Activated CD8-positive, alpha-beta memory T cell treated with anti-CD3 and anti-CD28 coated beads, Interleukin-2, amount 50 U/mL, for 24 hours (primary cell): ENCODE results near the gene OR7G3.

Experiments
- DNase-seq: peaks from one replicate; pipeline ENCODE4 v3.0.0-alpha.2; 2020; ENCODE audit errors: extremely low read depth

The OR7G3 gene

DNA sequence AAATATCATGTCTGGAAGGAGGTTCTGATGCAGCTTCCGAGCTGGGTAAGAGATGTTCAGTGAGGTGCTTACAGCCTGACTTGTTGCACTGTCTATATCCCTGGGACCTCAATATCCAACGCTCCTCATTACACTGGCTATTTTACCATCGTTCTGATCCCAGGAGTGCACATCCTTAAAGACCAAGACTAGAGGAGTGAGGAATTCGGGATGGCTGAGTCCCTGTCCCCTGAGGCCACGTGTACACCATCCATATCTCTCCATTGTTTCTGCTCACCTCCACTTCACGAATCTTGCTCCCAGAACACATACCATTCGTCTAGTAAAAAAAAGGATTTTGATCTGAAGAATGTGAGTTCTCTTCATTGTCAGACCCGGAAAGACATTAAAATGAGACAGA, 19.4 kb downstream of the OR7G3 start, which contains the start of gene OR7G2:
Gene OR7G2 (minus strand): TSS at position 101 of the 400 bp plus-strand sequence. CDS start 4,232 bp downstream, outside the sequence.
- no peak for DNase-seq

DNA sequence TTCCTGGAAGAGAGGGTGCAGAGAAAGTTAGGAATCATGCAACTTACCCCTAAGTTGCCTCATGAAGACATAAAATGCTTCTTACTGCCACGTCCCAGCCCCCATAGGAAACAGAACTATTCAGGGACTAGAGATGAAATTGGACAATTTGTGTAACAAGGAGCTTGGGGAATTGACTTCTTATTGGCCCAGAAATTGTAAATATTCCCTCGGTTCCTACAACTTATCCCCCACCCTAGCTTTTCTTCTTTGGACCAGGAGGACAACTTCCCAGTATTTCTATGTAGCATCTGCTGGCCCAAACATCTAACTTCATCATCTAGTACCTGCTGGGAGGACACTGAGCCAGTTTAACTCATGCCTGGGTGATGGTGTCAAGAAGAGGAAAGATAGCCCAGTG, 40.0 kb downstream of the OR7G3 start, which contains the start of gene OR1M1:
Gene OR1M1 (plus strand): TSS at position 301 of the 400 bp plus-strand sequence. CDS start 6,184 bp downstream, outside the sequence.
- DNase-seq: no peak

DNA sequence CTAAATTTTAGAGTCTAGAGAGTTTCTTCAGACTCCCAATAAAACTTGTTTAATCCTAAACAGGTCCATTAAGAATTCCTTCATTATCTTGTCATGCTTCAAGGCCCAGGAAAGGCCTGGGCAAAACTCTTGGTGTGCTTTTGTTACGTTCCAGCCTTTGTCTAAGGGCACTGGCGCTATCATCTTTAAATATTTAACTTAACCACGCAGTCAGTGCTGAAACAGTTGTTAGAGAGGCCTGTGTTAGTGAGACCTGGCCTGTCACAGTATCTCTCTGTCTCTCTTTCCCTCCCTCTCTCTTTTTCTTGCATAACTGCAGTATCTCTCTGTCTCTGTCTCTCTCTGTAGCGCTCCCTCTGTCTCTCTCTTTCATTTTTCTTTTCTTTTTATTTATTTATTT, 48.1 kb downstream of the OR7G3 start:
- no peak for DNase-seq

DNA sequence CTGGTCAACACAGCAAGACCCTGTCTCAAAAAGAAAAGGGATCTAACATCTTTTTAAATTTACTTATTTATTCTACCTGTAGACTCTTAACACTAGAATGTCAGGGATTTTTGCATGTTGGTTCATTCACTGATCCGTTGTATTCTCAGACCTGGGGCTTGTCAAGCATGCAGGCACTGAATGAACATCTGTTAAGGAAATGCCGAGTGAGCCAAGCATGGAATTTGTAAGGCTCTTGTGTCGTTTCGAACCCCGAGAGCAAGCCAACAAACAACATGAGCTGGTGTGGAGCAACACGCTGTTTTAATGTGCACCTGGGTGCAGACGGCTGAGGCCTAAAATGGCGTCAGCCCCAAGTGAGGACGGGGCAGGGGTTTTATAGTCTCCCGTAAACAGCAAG, 49.8 kb downstream of the OR7G3 start:
- DNase-seq: no peak
